Endothelial cell of umbilical vein (primary cell): ENCODE measurements around the gene CTTNBP2. TPM values are rescaled to one million over a fixed set of nuclear protein-coding genes. Genes with fewer than 3 reads are reported as not detected.

Source experiments
- BruUV-seq: library from RNA; stranded (reverse); fragments of 400-500 nt; replicated peaks from 2 replicates; lab custom pipeline; 2021; lab: Mats Ljungman, UMichigan
- CTCF ChIA-PET: fragments of 300-600, 350-600 bp; sonication (Branson Sonifier 250); formaldehyde crosslinking; loops from one replicate; lab custom pipeline; 2021; ENCODE audit warnings: antibody characterized with exemption, inconsistent platforms; lab: Charles Lee
- POLR2A ChIA-PET: fragments of 300-600, 350-600 bp; sonication (Branson Sonifier 250); formaldehyde crosslinking; loops from one replicate; lab custom pipeline; 2021; ENCODE audit warnings: antibody characterized with exemption, inconsistent platforms; lab: Charles Lee
- DNase-seq: peaks from one replicate; pipeline ENCODE4 v3.0.0-alpha.2; 2011; ENCODE audit warnings: low read depth, low spot score
- FAIRE-seq: peaks from 2 replicates; lab custom pipeline; 2011; peaks lifted over from hg19 to GRCh38; lab: Jason Lieb, UNC
- H2AFZ ChIP-seq: 2 replicates; pipeline ENCODE4 v1.6.0; 2012; ENCODE audit warnings: low read depth, low read length, control low read depth, inconsistent platforms
- H3K27ac ChIP-seq: 2 replicates; pipeline ENCODE4 v1.5.1; 2011; ENCODE audit warnings: low read depth, mild to moderate bottlenecking, control low read depth, low read length, moderate library complexity; ENCODE audit not compliant: insufficient read depth
- H3K27me3 ChIP-seq, 2 experiments: 2 replicates each; pipeline versions ENCODE4 v1.6.0 to v1.6.1; 2011; ENCODE audit warnings: low read length in 2 of 2, mixed read lengths in 1 of 2; ENCODE audit not compliant: control insufficient read depth in 2 of 2, insufficient read depth in 2 of 2
- H3K36me3 ChIP-seq, 2 experiments: 2 replicates in 1 of 2; 3 replicates in 1 of 2; pipeline ENCODE4 v1.5.1; 2011; ENCODE audit warnings: low read length in 2 of 2, mild to moderate bottlenecking in 1 of 2, moderate library complexity in 1 of 2; ENCODE audit not compliant: control insufficient read depth in 2 of 2, insufficient read depth in 2 of 2; ENCODE audit errors: extremely low read depth in 1 of 2
- H3K4me1 ChIP-seq: 3 replicates; pipeline ENCODE4 v1.5.1; 2011; ENCODE audit warnings: mild to moderate bottlenecking, low read length; ENCODE audit not compliant: control insufficient read depth, insufficient read depth; ENCODE audit errors: extremely low read depth
- H3K4me2 ChIP-seq: 2 replicates; pipeline ENCODE4 v1.6.1; 2011; ENCODE audit warnings: low read length, control low read depth, mixed read lengths; ENCODE audit not compliant: insufficient read depth
- H3K4me3 ChIP-seq, 3 experiments: fragments of 200-600 bp in 1 of 3; sonication (generic), shearing (Covaris generic) in 1 of 3; replicated peaks in 1 of 3; 2 replicates each; pipeline ENCODE4 v1.5.1; 2011 to 2016; ENCODE audit warnings: control low read depth in 3 of 3, low read length in 3 of 3, mild to moderate bottlenecking in 2 of 3, inconsistent platforms in 1 of 3, low read depth in 1 of 3, moderate library complexity in 1 of 3; ENCODE audit not compliant: insufficient read depth in 1 of 3
- H3K79me2 ChIP-seq: 2 replicates; pipeline ENCODE4 v1.6.0; 2012; ENCODE audit warnings: low read length, inconsistent platforms; ENCODE audit not compliant: control insufficient read depth, insufficient read depth
- H3K9ac ChIP-seq: replicated peaks from 2 replicates; pipeline ENCODE3; 2011; ENCODE audit warnings: low read length, control low read depth; ENCODE audit not compliant: insufficient read depth; ENCODE audit errors: extremely low read depth
- H3K9me1 ChIP-seq: replicated peaks from 3 replicates; pipeline ENCODE4 v1.6.0; 2011; ENCODE audit warnings: mild to moderate bottlenecking, low read length; ENCODE audit not compliant: control insufficient read depth, insufficient read depth; ENCODE audit errors: extremely low read depth
- H3K9me3 ChIP-seq: replicated peaks from 2 replicates; pipeline ENCODE4 v1.5.1; 2012; ENCODE audit warnings: low read length, inconsistent platforms; ENCODE audit not compliant: control insufficient read depth, insufficient read depth
- H4K20me1 ChIP-seq: replicated peaks from 2 replicates; pipeline ENCODE3; 2011; ENCODE audit warnings: mild to moderate bottlenecking, low read length; ENCODE audit not compliant: control insufficient read depth, insufficient read depth; ENCODE audit errors: extremely low read depth
- CTCF ChIP-seq, 2 donors: IDR thresholded peaks; 1 replicate in 1 of 2; 2 replicates in 1 of 2; pipeline ENCODE4 v1.5.1; 2011; ENCODE audit warnings: low read length in 2 of 2, mild to moderate bottlenecking in 2 of 2, moderate library complexity in 2 of 2, control low read depth in 1 of 2, inconsistent platforms in 1 of 2, low read depth in 1 of 2; ENCODE audit not compliant: insufficient read depth in 1 of 2; ENCODE audit errors: extremely low read depth in 1 of 2
- EZH2 ChIP-seq: IDR thresholded peaks from 2 replicates; pipeline ENCODE4 v1.6.1; 2012; ENCODE audit warnings: borderline replicate concordance, low read depth, mild to moderate bottlenecking, moderate library complexity, low read length, inconsistent platforms; ENCODE audit not compliant: severe bottlenecking
- FOS ChIP-seq: IDR thresholded peaks from 2 replicates; pipeline ENCODE4 v1.6.1; 2011; ENCODE audit warnings: mild to moderate bottlenecking, low read length, moderate library complexity, borderline replicate concordance; ENCODE audit not compliant: insufficient read depth
- GATA2 ChIP-seq: IDR thresholded peaks from 2 replicates; pipeline ENCODE4 v1.7.0; 2011; ENCODE audit warnings: low read depth, mild to moderate bottlenecking, moderate library complexity, mixed read lengths, low read length; ENCODE audit not compliant: insufficient read length, insufficient read depth
- JUN ChIP-seq: IDR thresholded peaks from 2 replicates; pipeline ENCODE4 v1.6.1; 2011; ENCODE audit warnings: borderline replicate concordance, low read depth; ENCODE audit not compliant: insufficient read length, insufficient read depth
- MAX ChIP-seq: IDR thresholded peaks from 2 replicates; pipeline ENCODE4 v1.6.1; 2011; ENCODE audit not compliant: insufficient read depth, insufficient read length
- MYC ChIP-seq: IDR thresholded peaks from one replicate; pipeline ENCODE4 v1.6.1; 2011; ENCODE audit warnings: mild to moderate bottlenecking, low read depth, low read length
- POLR2A ChIP-seq: IDR thresholded peaks from 2 replicates; pipeline ENCODE4 v1.6.1; 2012; ENCODE audit warnings: low read depth, mild to moderate bottlenecking, control low read depth, low read length
- POLR2AphosphoS5 ChIP-seq: IDR thresholded peaks from 2 replicates; pipeline ENCODE4 v1.6.1; 2012; ENCODE audit warnings: low read depth, mild to moderate bottlenecking, control low read depth, low read length, moderate library complexity; ENCODE audit not compliant: insufficient read depth
- dilution Hi-C: fragments of 300-500 bp; cut with MboI; formaldehyde crosslinking; loops from one replicate; pipeline ENCODE4 v1.15.0; 2019; ENCODE audit warnings: low sequenced_read_pairs; ENCODE audit not compliant: extremely low pct_ligation_motif_present
- intact Hi-C: fragments of 100-400 bp; cut with micrococcal nuclease; formaldehyde crosslinking; loops from one replicate; pipeline ENCODE4 v1.10.0; 2022
- polyA plus RNA-seq, 4 experiments: library from polyadenylated mRNA; depleted of rRNA in 3 of 4; stranded (reverse) in 3 of 4; unstranded in 1 of 4; fragments of >200 nt; gene quantifications; 2 replicates each; pipeline versions ENCODE4 v1.2.1 to v1.2.3, GENCODE V29; 2011 to 2012; ENCODE audit warnings: missing spikeins in 1 of 4
- total RNA-seq: library from RNA; stranded (reverse); gene quantifications from 2 replicates; pipeline ENCODE4 v1.2.3, GENCODE V29; 2021

CTTNBP2 gene
- total and polyA plus RNA-seq, 2 donors (not counting 3 experiments of a cell fraction or from before 2014, with no cell fraction given), result 0.08 to 0.35 TPM

- FAIRE-seq (no peak), DNase-seq (no peak)
- no peaks in the 10 kb centered on the region for H3K9me3 ChIP-seq
- H3K9me1 ChIP-seq, result no peaks in the 10 kb centered on the region
- no peak overlapping the region for H3K9ac ChIP-seq
- TF ChIP-seq POLR2AphosphoS5 (no peak), GATA2 (no peak), EZH2 (no peak), MAX (no peak), POLR2A (no peak), MYC (no peak), FOS (no peak), CTCF (IDR thresholded peaks at IDR 0.05; ENCODE audit: extremely low read depth in 1 of 2, insufficient read depth in 1 of 2, low read depth in 1 of 2, low read length in 2 of 2) (no peak), JUN (no peak)
- no peaks in the 10 kb centered on the region for H3K79me2 ChIP-seq
- ChIA-PET CTCF (no interaction called here), POLR2A (no interaction called here)
- H3K4me3 ChIP-seq, result no peak overlapping the region
- H3K27me3 ChIP-seq, result peaks cover 0 to 1% of the 10 kb centered on the region in 2 experiments
- no peaks in the 10 kb centered on the region for H3K4me1 ChIP-seq
- dilution Hi-C loops (no loop called here), intact Hi-C loops (no loop called here)
- no peak overlapping the region for H3K4me2 ChIP-seq
- no peaks in the 10 kb centered on the region for H3K36me3 ChIP-seq
- H2AFZ ChIP-seq, result no peak overlapping the region
- H3K27ac ChIP-seq, result no peak overlapping the region
- no TSS peak for BruUV-seq
- no peaks in the 10 kb centered on the region for H4K20me1 ChIP-seq
Measured at GRCh38 chr7:117802660-117803059, 70.6 kb downstream of the CTTNBP2 start.
